Astrocyte (in vitro differentiated cells and primary cell): ENCODE data around the gene MOB3C.
"Not testable (repeated sequence)": the region's sequence is repeated elsewhere in the genome, so short reads cannot be mapped to it uniquely, and the experiment has no call there.

ENCODE experiments used
- EZH2 ChIP-seq: IDR thresholded peaks from 2 replicates; pipeline ENCODE4 v1.6.1; 2012; ENCODE audit warnings: mild to moderate bottlenecking, low read length, inconsistent platforms; ENCODE audit not compliant: insufficient read depth
- TF ChIP-seq, protein P1 (sequence below): IDR thresholded peaks from 2 replicates; pipeline ENCODE4 v1.5.1; 2011; ENCODE audit warnings: low read depth, mild to moderate bottlenecking, inconsistent platforms, low read length, moderate library complexity; ENCODE audit not compliant: insufficient read depth

DNA sequence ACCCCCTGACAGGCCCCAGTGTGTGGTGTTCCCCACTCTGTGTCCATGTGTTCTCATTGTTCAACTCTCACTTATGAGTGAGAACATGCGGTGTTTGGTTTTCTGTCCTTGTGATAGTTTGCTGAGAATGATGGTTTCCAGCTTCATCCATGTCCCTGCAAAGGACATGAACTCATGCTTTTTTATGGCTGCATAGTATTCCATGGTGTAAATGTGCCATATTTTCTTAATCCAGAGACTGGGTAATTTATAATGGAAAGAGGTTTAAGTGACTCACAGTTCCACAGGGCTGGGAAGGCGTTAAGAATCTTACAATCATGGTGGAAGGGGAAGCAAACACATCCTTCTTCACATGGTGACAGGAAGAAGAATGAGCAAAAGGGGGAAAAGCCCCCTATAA is 38.1 kb upstream of the MOB3C start:
- TF ChIP-seq, protein P1, sequence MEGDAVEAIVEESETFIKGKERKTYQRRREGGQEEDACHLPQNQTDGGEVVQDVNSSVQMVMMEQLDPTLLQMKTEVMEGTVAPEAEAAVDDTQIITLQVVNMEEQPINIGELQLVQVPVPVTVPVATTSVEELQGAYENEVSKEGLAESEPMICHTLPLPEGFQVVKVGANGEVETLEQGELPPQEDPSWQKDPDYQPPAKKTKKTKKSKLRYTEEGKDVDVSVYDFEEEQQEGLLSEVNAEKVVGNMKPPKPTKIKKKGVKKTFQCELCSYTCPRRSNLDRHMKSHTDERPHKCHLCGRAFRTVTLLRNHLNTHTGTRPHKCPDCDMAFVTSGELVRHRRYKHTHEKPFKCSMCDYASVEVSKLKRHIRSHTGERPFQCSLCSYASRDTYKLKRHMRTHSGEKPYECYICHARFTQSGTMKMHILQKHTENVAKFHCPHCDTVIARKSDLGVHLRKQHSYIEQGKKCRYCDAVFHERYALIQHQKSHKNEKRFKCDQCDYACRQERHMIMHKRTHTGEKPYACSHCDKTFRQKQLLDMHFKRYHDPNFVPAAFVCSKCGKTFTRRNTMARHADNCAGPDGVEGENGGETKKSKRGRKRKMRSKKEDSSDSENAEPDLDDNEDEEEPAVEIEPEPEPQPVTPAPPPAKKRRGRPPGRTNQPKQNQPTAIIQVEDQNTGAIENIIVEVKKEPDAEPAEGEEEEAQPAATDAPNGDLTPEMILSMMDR = not testable (repeated sequence)
- TF ChIP-seq EZH2 = not testable (repeated sequence)
